CD14-positive monocyte (primary cell): ENCODE data around the gene RESP18. TPM values are rescaled to one million over a fixed set of nuclear protein-coding genes. Genes with fewer than 3 reads are reported as not detected.
"Not testable (repeated sequence)": the region's sequence is repeated elsewhere in the genome, so short reads cannot be mapped to it uniquely, and the experiment has no call there.

Experiments used
- DNase-seq, 3 donors: peaks; one replicate each; pipeline ENCODE4 v3.0.0-alpha.2; 2011 to 2022
- H2AFZ ChIP-seq: 2 replicates; pipeline ENCODE4 v1.6.0; 2012; ENCODE audit warnings: mild to moderate bottlenecking, low read depth, low read length, inconsistent platforms; ENCODE audit not compliant: insufficient read depth, poor library complexity, severe bottlenecking
- H3K27ac ChIP-seq, 2 donors: 1 replicate in 1 of 2; 2 replicates in 1 of 2; pipeline ENCODE4 v1.5.1; 2012 to 2013; ENCODE audit warnings: low read length in 2 of 2, control low read depth in 1 of 2, inconsistent platforms in 1 of 2, low read depth in 1 of 2, mild to moderate bottlenecking in 1 of 2
- H3K27me3 ChIP-seq, 2 donors: one replicate each; pipeline versions ENCODE4 v1.6.0 to v1.6.1; 2011 to 2013; ENCODE audit warnings: low read length in 2 of 2; ENCODE audit not compliant: control insufficient read depth in 2 of 2, insufficient read depth in 2 of 2
- H3K36me3 ChIP-seq, 2 donors: replicated peaks in 1 of 2; 1 replicate in 1 of 2; 2 replicates in 1 of 2; pipeline versions ENCODE4 v1.5.1 to v1.6.1; 2012 to 2013; ENCODE audit warnings: low read length in 2 of 2, control low read depth in 1 of 2, inconsistent platforms in 1 of 2, mild to moderate bottlenecking in 1 of 2; ENCODE audit not compliant: insufficient read depth in 2 of 2, control insufficient read depth in 1 of 2
- H3K4me1 ChIP-seq, 2 donors: 1 replicate in 1 of 2; 2 replicates in 1 of 2; pipeline versions ENCODE4 v1.5.1 to v1.6.1; 2012 to 2013; ENCODE audit warnings: low read length in 2 of 2, control low read depth in 1 of 2, inconsistent platforms in 1 of 2, mild to moderate bottlenecking in 1 of 2, moderate library complexity in 1 of 2; ENCODE audit not compliant: insufficient read depth in 2 of 2, control insufficient read depth in 1 of 2
- H3K4me2 ChIP-seq: replicated peaks from 2 replicates; pipeline ENCODE3; 2012; ENCODE audit warnings: low read length, moderate library complexity, mild to moderate bottlenecking; ENCODE audit not compliant: poor library complexity, severe bottlenecking; ENCODE audit errors: extremely low read depth
- H3K4me3 ChIP-seq, 3 experiments: fragments of 200-600 bp in 1 of 3; sonication (generic) in 1 of 3; replicated peaks in 1 of 3; 1 replicate in 2 of 3; 2 replicates in 1 of 3; pipeline ENCODE4 v1.5.1; 2011 to 2013; ENCODE audit warnings: low read length in 3 of 3, mild to moderate bottlenecking in 3 of 3, control low read depth in 2 of 3, low read depth in 2 of 3, inconsistent platforms in 1 of 3, moderate library complexity in 1 of 3
- H3K79me2 ChIP-seq: 2 replicates; pipeline ENCODE4 v1.6.0; 2012; ENCODE audit warnings: mild to moderate bottlenecking, control low read depth, inconsistent platforms, low read length, moderate library complexity; ENCODE audit not compliant: insufficient read depth
- H3K9ac ChIP-seq: 2 replicates; pipeline ENCODE4 v1.6.0; 2017; ENCODE audit warnings: low read length, mild to moderate bottlenecking; ENCODE audit not compliant: insufficient read depth, poor library complexity, severe bottlenecking
- H3K9me3 ChIP-seq, 2 donors: replicated peaks in 1 of 2; 1 replicate in 1 of 2; 2 replicates in 1 of 2; pipeline versions ENCODE4 v1.5.1 to v1.6.1; 2012 to 2013; ENCODE audit warnings: low read length in 2 of 2, control low read depth in 1 of 2; ENCODE audit not compliant: control insufficient read depth in 1 of 2, insufficient read depth in 1 of 2
- H4K20me1 ChIP-seq: 2 replicates; pipeline ENCODE4 v1.6.0; 2012; ENCODE audit warnings: mild to moderate bottlenecking, low read length, control low read depth, moderate library complexity; ENCODE audit not compliant: insufficient read depth
- H3K27ac Mint-ChIP-seq, 7 donors: one replicate each; pipeline ENCODE4 v1.8.0; 2020; ENCODE audit warnings: mild to moderate bottlenecking in 7 of 7, mixed read lengths in 7 of 7, moderate library complexity in 6 of 7, inconsistent platforms in 2 of 7
- H3K27me3 Mint-ChIP-seq, 3 donors: one replicate each; pipeline ENCODE4 v1.8.0; 2021 to 2022; ENCODE audit warnings: low read depth in 3 of 3, mild to moderate bottlenecking in 3 of 3, mixed read lengths in 3 of 3, moderate library complexity in 3 of 3, inconsistent platforms in 1 of 3
- H3K36me3 Mint-ChIP-seq, 2 donors: one replicate each; pipeline ENCODE4 v1.8.0; 2020; ENCODE audit warnings: mixed read lengths in 2 of 2, inconsistent platforms in 1 of 2, mild to moderate bottlenecking in 1 of 2
- H3K4me1 Mint-ChIP-seq: one replicate; pipeline ENCODE4 v1.8.0; 2020; ENCODE audit warnings: mild to moderate bottlenecking, mixed read lengths
- H3K4me3 Mint-ChIP-seq, 2 donors: one replicate each; pipeline ENCODE4 v1.8.0; 2020; ENCODE audit warnings: mild to moderate bottlenecking in 2 of 2, mixed read lengths in 2 of 2, moderate library complexity in 1 of 2
- H3K9me3 Mint-ChIP-seq, 7 donors: one replicate each; pipeline ENCODE4 v1.8.0; 2020 to 2022; ENCODE audit warnings: mixed read lengths in 7 of 7, mild to moderate bottlenecking in 6 of 7, moderate library complexity in 6 of 7, inconsistent platforms in 2 of 7
- CTCF ChIP-seq: fragments of 200-600 bp; IDR thresholded peaks from one replicate; pipeline ENCODE4 v1.8.0; 2022; ENCODE audit warnings: antibody characterized with exemption, mild to moderate bottlenecking
- WGBS: methylation state at CpG from one replicate; pipeline ENCODE4 v1.1.5; 2013; ENCODE audit warnings: missing lambda C conversion rate; ENCODE audit not compliant: insufficient coverage; 5-methylcytosine and 5-hydroxymethylcytosine counted together
- intact Hi-C, 2 donors: fragments of 100-400 bp; cut with micrococcal nuclease; formaldehyde crosslinking; loops; one replicate each; pipeline versions ENCODE4 v1.15.0 to v1.15.1; 2023
- polyA plus RNA-seq, 3 donors: library from polyadenylated mRNA; depleted of rRNA in 1 of 3; unstranded in 2 of 3; stranded (reverse) in 1 of 3; fragments of 300-500 nt in 2 of 3; fragments of >200 nt in 1 of 3; fragmentation: Illumina TruSeq in 2 of 3; gene quantifications; 1 replicate in 2 of 3; 2 replicates in 1 of 3; pipeline ENCODE4 v1.2.3, GENCODE V29; 2012 to 2021

The RESP18 gene
- polyA plus RNA-seq, 3 donors, result not detected

- no peaks in the 10 kb centered on the region for H3K27me3 ChIP-seq
- DNase-seq, result no peak
- peaks cover 2% of the 10 kb centered on the region for H3K4me1 Mint-ChIP-seq
Measured at GRCh38 chr2:219287580-219288265, 44.8 kb downstream of the RESP18 start.

GRCh38 chr2:219287116-219287440 is 45.5 kb downstream of the RESP18 start:
- H3K79me2 ChIP-seq, intact Hi-C loops, H2AFZ ChIP-seq, H3K27me3 Mint-ChIP-seq, H3K27ac ChIP-seq, H3K4me3 ChIP-seq, H3K4me1 ChIP-seq, H3K4me3 Mint-ChIP-seq, H3K4me1 Mint-ChIP-seq, DNase-seq, H3K27me3 ChIP-seq, H4K20me1 ChIP-seq, H3K9ac ChIP-seq, H3K27ac Mint-ChIP-seq, H3K4me2 ChIP-seq, H3K9me3 Mint-ChIP-seq, H3K9me3 ChIP-seq: not testable (repeated sequence)
- H3K36me3 Mint-ChIP-seq, result peaks cover 41% of the 10 kb centered on the region in 2 donors
- H3K36me3 ChIP-seq, result peaks cover 38 to 39% of the 10 kb centered on the region in 2 donors
- WGBS, result 93% methylated on average over 1 of the region's 6 CpGs

More at GRCh38 chr2:219287580-219288265, 44.8 kb downstream of the RESP18 start:
- Mint-ChIP-seq H3K27me3 (peaks cover 1 to 11% (median 8%) of the 10 kb centered on the region in 3 donors), H3K9me3 (peaks cover 0 to 1% (median 0%) of the 10 kb centered on the region in 7 donors), H3K27ac (peak overlapping the region in 1 of 7 donors; percentile 57), H3K36me3 (peaks cover 34 to 35% of the 10 kb centered on the region in 2 donors), H3K4me3 (no peak overlapping the region)
- WGBS, result 72% methylated on average over 8 of the region's 10 CpGs
- Histone ChIP-seq H2AFZ (no peak overlapping the region), H3K79me2 (no peaks in the 10 kb centered on the region), H3K36me3 (peaks cover 31 to 34% of the 10 kb centered on the region in 2 donors), H3K9ac (no peak overlapping the region), H3K9me3 (no peaks in the 10 kb centered on the region), H3K4me3 (no peak overlapping the region), H3K4me1 (no peaks in the 10 kb centered on the region), H3K27ac (no peak overlapping the region), H3K4me2 (no peak overlapping the region), H4K20me1 (peaks cover 5% of the 10 kb centered on the region)
- no peak for TF ChIP-seq CTCF
- intact Hi-C loops, result no loop called here
